GM19023 (cell line): ENCODE results near the gene CFAP52.
"Not testable (repeated sequence)": the region's sequence is repeated elsewhere in the genome, so short reads cannot be mapped to it uniquely, and the experiment has no call there.

Experiments
- ATAC-seq: cut with Tn5 transposase; IDR thresholded peaks from one replicate; pipeline ENCODE4 v1.9.1; 2021; ENCODE audit warnings: mild to moderate bottlenecking, moderate library complexity; ENCODE audit not compliant: unreplicated experiment

Gene CFAP52

GRCh38 chr17:9576521-9577372 lies at the start of gene CFAP52:
TSS of gene CFAP52 (plus strand) at chr17:9576642. CDS start at chr17:9576696, 54 bp downstream.
- peak; percentile 49 for ATAC-seq

DNA sequence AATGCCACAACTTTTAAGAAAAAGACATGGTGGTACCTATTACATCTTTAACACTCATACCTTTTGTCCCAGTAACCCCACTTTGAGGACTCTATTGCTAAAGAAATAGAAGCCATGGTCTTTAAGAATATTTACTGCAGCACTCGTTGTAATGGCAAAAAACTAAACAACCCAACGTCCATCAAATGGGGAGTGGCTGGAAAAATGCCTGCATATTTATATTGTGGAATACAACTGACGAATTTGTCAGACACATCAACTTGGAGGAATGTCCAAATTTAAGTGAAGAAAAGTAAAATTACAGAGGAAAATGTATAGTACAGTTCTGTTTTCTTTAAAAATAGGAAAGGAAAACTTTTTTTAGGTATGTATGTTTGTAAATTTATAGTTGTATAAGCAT lies 48.7 kb upstream of the CFAP52 start:
- ATAC-seq, result no peak

DNA sequence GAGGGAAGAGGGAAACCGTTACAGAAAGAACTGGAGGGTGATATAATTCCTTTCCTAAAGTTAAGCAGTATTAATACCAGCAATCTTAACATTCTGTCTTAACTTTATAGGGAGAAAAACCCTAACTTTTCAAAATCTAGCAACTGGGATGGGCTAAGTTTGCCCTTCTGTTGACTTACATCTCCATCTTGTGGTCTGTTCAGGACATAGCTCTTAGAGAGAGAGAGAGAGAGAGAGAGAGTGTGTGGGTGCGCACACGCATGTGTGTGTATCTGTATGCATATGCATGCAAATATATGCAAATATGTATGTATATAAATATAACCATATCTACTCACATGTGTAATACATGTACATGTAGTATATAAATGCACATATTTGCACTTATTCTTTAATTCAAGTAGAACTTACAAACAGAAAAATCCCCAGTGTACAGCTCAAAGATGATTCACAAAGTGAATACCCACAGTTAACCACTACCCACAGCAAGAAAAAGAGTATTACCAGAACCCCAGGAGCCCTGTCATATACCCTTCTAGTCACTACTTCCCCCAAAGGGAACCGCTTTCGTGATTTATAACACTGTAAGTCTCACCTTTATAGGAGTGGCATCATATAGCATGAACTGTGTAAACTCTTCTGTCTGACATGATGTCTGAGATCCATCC lies 47.3 kb upstream of the CFAP52 start:
- no peak for ATAC-seq

- no peak for ATAC-seq
These were observed 45.4 kb upstream of the CFAP52 start for GRCh38 chr17:9531034-9531433.

- no peak for ATAC-seq
These were observed 43.7 kb upstream of the CFAP52 start for GRCh38 chr17:9532715-9533114.

DNA sequence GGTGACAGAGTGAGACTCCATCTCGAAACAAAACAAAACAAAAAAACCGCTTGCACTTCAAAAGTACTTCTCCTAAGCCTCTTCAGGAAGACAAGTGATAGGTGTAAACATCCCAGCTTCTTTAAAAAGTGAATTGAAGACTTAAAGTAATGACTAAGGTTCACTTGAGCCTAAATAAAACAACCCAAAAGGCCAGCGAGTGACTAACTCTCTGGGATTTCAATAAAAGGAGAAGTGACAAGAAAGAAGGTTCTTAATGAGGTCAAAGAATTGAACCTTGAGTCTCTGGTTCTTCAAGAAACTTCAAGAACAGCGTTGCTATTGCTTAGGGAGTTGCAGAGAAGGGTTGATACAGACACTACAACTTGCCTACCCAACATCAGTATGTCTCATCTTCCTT lies 43.0 kb upstream of the CFAP52 start:
- ATAC-seq, result no peak

- no peak for ATAC-seq
These were observed 40.4 kb upstream of the CFAP52 start for GRCh38 chr17:9536061-9536460.

DNA sequence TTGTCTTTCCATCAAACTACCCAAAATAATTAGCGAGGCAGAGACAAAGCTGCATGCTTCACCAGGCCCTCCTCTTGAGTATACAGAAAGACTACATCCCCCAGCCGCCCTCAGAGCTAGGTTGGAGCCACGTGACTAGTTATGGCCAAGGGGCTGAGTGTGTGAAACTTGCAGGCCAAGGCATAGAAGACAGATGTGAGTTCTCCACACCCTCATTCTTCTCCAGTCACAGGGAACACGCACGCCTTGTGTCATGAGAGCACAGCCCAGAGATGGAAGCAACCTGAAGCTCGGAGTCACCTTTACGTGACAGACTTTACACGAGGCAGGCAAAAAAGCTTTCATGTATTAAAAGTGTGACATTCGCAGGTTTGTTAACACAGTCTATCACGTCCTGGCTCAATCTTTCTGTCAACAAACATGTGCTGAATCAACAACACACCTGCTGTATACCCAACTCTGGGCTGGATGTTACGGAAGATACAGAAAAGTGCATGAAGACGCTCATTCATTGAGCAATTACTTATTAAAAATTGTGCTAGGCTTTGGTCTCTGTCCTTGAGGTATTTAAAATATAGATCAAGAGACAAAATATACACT lies 39.2 kb upstream of the CFAP52 start:
- no peak for ATAC-seq

GRCh38 chr17:9538626-9539025 lies 37.8 kb upstream of the CFAP52 start:
- no peak for ATAC-seq

- no peak for ATAC-seq
These were observed 34.7 kb upstream of the CFAP52 start for GRCh38 chr17:9541718-9542117.

DNA sequence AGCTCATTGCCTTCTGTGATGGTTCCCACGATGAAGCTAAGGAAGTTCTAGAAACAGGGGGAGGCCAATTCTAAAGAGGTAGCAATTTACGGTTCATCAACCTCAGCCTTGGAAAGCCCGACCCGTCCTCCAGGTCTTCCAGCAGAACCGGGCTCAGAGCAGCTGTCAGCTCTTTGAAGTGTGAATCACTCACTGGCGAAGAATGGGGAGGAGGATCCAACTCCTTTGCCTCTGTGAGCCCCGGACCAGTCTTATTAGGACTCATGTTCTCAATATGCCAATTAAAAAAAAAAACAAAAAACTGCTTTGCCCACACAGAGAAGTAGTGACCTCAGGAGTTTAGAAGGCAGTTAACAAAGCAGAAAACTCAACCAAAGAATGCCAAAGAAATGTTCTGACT lies 32.2 kb upstream of the CFAP52 start:
- no peak for ATAC-seq

- ATAC-seq, result no peak
These were observed 27.2 kb upstream of the CFAP52 start for GRCh38 chr17:9549215-9549614.

DNA sequence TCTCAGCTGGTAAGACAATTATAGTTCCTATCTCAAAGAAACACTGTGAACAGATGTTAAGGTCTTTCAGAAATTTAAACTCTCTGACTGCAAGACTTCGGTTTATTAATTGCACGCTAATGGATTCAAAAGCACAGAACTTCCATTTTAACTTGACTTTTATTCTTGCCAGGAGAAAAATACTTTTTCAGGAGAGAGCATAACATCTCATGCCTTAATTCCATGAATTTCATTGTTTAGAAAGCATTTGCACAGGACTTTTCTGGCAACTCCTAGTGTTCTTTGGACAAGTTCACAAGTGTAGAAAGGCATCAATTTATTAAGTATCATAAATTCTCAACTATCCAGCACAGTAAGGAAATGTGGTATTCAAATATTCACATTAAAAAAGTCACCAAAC lies 23.3 kb upstream of the CFAP52 start:
- no peak for ATAC-seq

GRCh38 chr17:9553596-9553995 lies 22.8 kb upstream of the CFAP52 start:
- ATAC-seq, result no peak

DNA sequence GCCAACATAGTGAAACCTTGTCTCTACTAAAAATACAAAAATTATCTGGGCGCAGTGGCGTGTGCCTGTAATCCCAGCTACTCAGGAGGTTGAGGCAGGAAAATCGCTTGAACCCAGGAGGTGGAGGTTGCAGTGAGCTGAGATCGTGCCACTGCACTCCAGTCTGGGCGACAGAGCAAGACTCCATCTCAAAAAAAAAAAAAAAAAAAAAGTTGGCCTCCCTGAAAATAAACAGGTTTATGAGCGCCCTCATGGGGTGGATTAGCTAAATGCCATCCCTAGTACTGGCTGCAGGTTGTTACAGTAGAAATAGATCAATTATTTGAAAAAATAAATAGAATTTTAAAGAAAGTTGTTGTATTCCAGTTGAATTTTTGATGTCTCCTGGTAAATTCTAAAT lies 21.7 kb upstream of the CFAP52 start:
- ATAC-seq, result not testable (repeated sequence)

GRCh38 chr17:9557161-9557755 lies 19.2 kb upstream of the CFAP52 start:
- ATAC-seq, result no peak

DNA sequence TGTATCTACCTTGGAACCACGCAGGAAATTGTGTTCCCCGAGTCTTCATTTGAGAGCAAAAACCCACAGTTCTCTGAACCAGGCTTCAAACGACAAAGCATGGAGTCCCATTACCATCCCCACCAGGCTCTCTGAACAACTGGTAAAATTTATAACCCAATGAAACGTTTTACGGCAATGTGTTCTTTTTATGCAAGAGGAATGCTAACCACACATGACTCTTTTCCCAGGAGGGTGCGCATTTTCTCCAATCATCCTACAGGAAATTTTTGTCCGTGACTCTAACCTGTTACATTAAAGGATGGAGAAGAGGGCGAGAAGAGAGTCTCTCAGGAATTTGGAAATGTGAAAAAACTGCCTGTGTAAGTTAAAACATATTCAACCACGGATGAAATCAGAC lies 18.6 kb upstream of the CFAP52 start:
- ATAC-seq, result no peak

GRCh38 chr17:9564104-9564503 lies 12.3 kb upstream of the CFAP52 start:
- no peak for ATAC-seq

- ATAC-seq, result no peak
These were observed 10.4 kb upstream of the CFAP52 start for GRCh38 chr17:9566067-9566466.

DNA sequence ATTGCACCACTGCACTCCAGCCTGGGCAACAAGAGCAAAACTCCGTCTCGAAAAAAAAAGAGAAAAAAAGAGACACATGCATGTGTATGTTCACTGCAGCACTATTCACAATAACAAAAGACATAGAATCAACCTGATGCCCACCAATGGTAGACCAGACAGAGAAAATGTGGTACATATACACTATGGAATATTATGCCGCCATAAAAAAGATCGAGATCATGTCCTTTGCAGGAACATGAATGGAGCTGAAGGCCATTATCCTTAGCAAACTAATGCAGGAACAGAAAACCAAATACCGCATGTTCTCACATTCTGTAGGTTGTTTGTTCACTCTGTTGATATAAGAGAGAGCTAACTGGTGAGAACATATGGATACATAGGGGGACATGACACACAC lies 9.7 kb upstream of the CFAP52 start:
- not testable (repeated sequence) for ATAC-seq

GRCh38 chr17:9568004-9568403 lies 8.4 kb upstream of the CFAP52 start:
- ATAC-seq, result no peak
